ENCODE results near the gene RUVBL1. TPM values are rescaled to one million over a fixed set of nuclear protein-coding genes. Genes with fewer than 3 reads are reported as not detected.
"Not testable (repeated sequence)": the region's sequence is repeated elsewhere in the genome, so short reads cannot be mapped to it uniquely, and the experiment has no call there.

RUVBL1 gene
- total and polyA plus RNA-seq, 7 donors: 12.0 to 40.6 (median 17.1) TPM

- no peak overlapping the region for H3K27ac ChIP-seq
- intact Hi-C loops (cut with DNase I): no loop called here
- H3K4me1 ChIP-seq: peaks cover 0 to 12% (median 8%) of the 10 kb centered on the region in 4 donors
- H3K4me3 ChIP-seq: no peak overlapping the region
- DNase-seq: no peak
- peaks cover 0 to 4% (median 0%) of the 10 kb centered on the region in 4 donors for H3K36me3 ChIP-seq
- no peaks in the 10 kb centered on the region for H3K27me3 ChIP-seq
- H3K9me3 ChIP-seq: no peaks in the 10 kb centered on the region
- WGBS, 2 donors: 84 to 95% methylated on average over 3 of the region's 3 CpGs
- TF ChIP-seq CTCF (IDR thresholded peaks at IDR 0.05): no peak
- TF ChIP-seq POLR2AphosphoS5 (IDR thresholded peaks at IDR 0.05): no peak
- no peak for TF ChIP-seq EP300 (IDR thresholded peaks at IDR 0.05)
- TF ChIP-seq POLR2A (IDR thresholded peaks at IDR 0.05): no peak
These were observed 32.2 kb upstream of the RUVBL1 start for GRCh38 chr3:128155616-128156360.

GRCh38 chr3:128154354-128154753, 30.7 kb upstream of the RUVBL1 start:
- H3K9me3 ChIP-seq; H3K27me3 ChIP-seq; DNase-seq; H3K36me3 ChIP-seq; intact Hi-C loops (cut with DNase I): not testable (repeated sequence)
- Histone ChIP-seq H3K4me3 (peak overlapping the region; percentile 78 to 93 (median 88)), H3K4me1 (peaks cover 0 to 12% (median 8%) of the 10 kb centered on the region in 4 donors), H3K27ac (peak overlapping the region; percentile 90 to 93 (median 90))
- 76 to 87% methylated on average over 16 of the region's 16 CpGs for WGBS, 2 donors

GRCh38 chr3:128153156-128154041, 29.8 kb upstream of the RUVBL1 start, which contains the start of gene EEFSEC:
Gene EEFSEC, plus strand, starts transcription at chr3:128153481. Its CDS starts 27 bp downstream, at chr3:128153508.
- H3K36me3 ChIP-seq: peaks cover 0 to 4% (median 0%) of the 10 kb centered on the region in 4 donors
- no peaks in the 10 kb centered on the region for H3K27me3 ChIP-seq
- no peaks in the 10 kb centered on the region for H3K9me3 ChIP-seq
- TF ChIP-seq EP300 (IDR thresholded peaks at IDR 0.05) (no peak), POLR2AphosphoS5 (IDR thresholded peaks at IDR 0.05) (peak; percentile 53 to 77 (median 70)), POLR2A (IDR thresholded peaks at IDR 0.05) (peak in 1 of 2 donors; percentile 32), CTCF (IDR thresholded peaks at IDR 0.05) (no peak)
- WGBS, 2 donors: 0 to 1% methylated on average over 96 of the region's 96 CpGs
- peak; percentile 91 for DNase-seq
- intact Hi-C loops (cut with DNase I): loop anchor here (2.0 kb wide), 2 partner anchors 31 to 79 kb away; partner anchors contain the start of gene RUVBL1
- H3K4me3 ChIP-seq: peak within 1 kb of the TSS; percentile 78 to 93 (median 88)
- peak within 1 kb of the TSS; percentile 90 to 93 (median 90) for H3K27ac ChIP-seq
- peaks cover 0 to 12% (median 8%) of the 10 kb centered on the region in 4 donors for H3K4me1 ChIP-seq

- H3K36me3 ChIP-seq: peaks cover 0 to 1% (median 0%) of the 10 kb centered on the region in 4 donors
- WGBS, 2 donors: 50 to 63% methylated on average over 16 to 20 of the region's 29 CpGs
- peak overlapping the region; percentile 78 to 93 (median 88) for H3K4me3 ChIP-seq
- H3K27ac ChIP-seq: peak overlapping the region; percentile 90 to 93 (median 90)
- H3K9me3 ChIP-seq: no peaks in the 10 kb centered on the region
- TF ChIP-seq EP300 (IDR thresholded peaks at IDR 0.05) (no peak), POLR2A (IDR thresholded peaks at IDR 0.05) (no peak), POLR2AphosphoS5 (IDR thresholded peaks at IDR 0.05) (no peak), CTCF (IDR thresholded peaks at IDR 0.05) (no peak)
- peaks cover 0 to 12% (median 8%) of the 10 kb centered on the region in 4 donors for H3K4me1 ChIP-seq
- intact Hi-C loops (cut with DNase I): loop anchor here (2.0 kb wide), 2 partner anchors 30 to 78 kb away; partner anchors contain the start of gene RUVBL1
- H3K27me3 ChIP-seq: no peaks in the 10 kb centered on the region
- no peak for DNase-seq
These were observed 29.0 kb upstream of the RUVBL1 start for GRCh38 chr3:128152419-128153155.

All from sigmoid colon (tissue), 7 donors.